ENCODE measurements around the gene CENPO. TPM values are rescaled to one million over a fixed set of nuclear protein-coding genes. Genes with fewer than 3 reads are reported as not detected.

CENPO gene, protein sequence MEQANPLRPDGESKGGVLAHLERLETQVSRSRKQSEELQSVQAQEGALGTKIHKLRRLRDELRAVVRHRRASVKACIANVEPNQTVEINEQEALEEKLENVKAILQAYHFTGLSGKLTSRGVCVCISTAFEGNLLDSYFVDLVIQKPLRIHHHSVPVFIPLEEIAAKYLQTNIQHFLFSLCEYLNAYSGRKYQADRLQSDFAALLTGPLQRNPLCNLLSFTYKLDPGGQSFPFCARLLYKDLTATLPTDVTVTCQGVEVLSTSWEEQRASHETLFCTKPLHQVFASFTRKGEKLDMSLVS
- 47.4 to 52.1 TPM (median 49.4 TPM) in 5 replicates for total RNA-seq (2022; extraction: Qiagen RNA extraction)

DNA sequence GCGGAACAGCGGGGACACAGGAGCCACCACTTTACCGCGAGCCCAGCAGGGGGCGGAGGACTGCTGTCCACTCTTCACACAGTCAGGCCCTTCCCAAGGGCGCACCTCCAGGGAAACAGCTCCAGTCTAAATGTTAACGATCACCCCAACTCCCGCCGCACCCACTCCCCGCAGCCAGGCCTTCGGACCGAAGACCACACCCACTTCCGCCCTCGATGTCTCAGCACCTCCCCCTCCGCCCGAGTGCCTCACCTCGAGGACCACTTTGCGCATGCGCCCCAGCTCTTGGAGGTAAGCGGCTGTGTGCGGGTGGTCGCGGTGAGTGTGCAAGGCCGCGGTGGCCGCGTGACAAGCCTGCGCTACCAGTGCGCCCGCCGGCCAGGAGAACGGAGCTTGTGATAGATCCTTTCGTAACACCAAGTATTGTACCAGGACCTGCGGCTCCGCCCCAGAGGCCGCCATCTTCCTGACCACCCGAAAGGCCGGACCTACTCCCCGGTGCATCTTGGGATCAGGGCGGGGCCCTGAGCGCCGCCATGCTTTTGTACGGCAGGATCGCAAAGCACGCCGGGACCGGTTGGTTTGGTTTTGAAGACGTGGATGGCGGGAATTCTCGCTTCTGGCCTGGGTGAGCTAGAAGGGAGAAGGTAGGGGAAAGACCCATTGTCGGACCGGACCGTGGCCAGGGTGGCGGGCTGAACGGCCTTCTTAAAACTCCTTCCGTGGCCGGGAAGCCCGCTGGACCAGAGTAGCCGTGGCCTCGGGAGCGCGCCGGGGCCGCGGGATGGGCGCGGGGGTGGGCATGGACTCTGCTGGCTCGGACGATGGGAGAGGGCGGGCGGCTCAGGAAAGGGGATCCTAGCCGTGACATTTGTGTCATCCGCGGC lies at the start of gene CENPO, which contains the start of gene PTRHD1:
TSS of gene CENPO (plus strand) at position 552 of the 887 bp plus-strand sequence. CDS start 495 bp downstream, outside the sequence.
TSS of gene PTRHD1 (minus strand) at position 518 of the 887 bp plus-strand sequence. CDS start at position 504, 14 bp downstream.

Other genes starting within 250 kb of the CENPO start
- 47.7 to 58.9 TPM (median 54.5 TPM) in 5 replicates for gene PTRHD1, start within 50 bp of the CENPO start, total RNA-seq (2022; extraction: Qiagen RNA extraction)
- gene ADCY3, start 126.8 kb downstream of the CENPO start, total RNA-seq (2022; extraction: Qiagen RNA extraction), result 70.4 to 93.5 TPM (median 81.9 TPM) in 5 replicates
- gene DNAJC27, start 178.5 kb downstream of the CENPO start, total RNA-seq (2022; extraction: Qiagen RNA extraction), result 1.8 to 2.8 TPM (median 2.4 TPM) in 5 replicates
- gene EFR3B, start 248.7 kb downstream of the CENPO start, total RNA-seq (2022; extraction: Qiagen RNA extraction), result 7.9 to 11.1 TPM (median 10.0 TPM) in 5 replicates